ENCODE data around the gene ANKRD1. TPM values are rescaled to one million over a fixed set of nuclear protein-coding genes. Genes with fewer than 3 reads are reported as not detected.

The ANKRD1 gene
- total RNA-seq, 1 experiment from 2014 or later = not detected

GRCh38 chr10:90914992-90915765 is 5.7 kb downstream of the ANKRD1 start:
- no peak overlapping the region for H3K4me3 ChIP-seq (replicated peaks in 1 of 2; ENCODE audit: low read depth in 1 of 2, low read length in 2 of 2)

More at GRCh38 chr10:90914992-90915765, 5.7 kb downstream of the ANKRD1 start:
- Histone ChIP-seq H4K20me1 (ENCODE audit: insufficient read depth) (no peaks in the 10 kb centered on the region), H3K4me2 (ENCODE audit: low read length) (no peak overlapping the region), H3K4me1 (ENCODE audit: control insufficient read depth in 1 of 2, insufficient read depth in 2 of 2, low read length in 2 of 2) (peaks cover 0 to 2% of the 10 kb centered on the region in 2 experiments; a peak in 1 of 4 replicates), H2AFZ (ENCODE audit: low read depth, low read length, poor library complexity, severe bottlenecking) (no peak overlapping the region), H3K27ac (ENCODE audit: low read depth, low read length) (no peak overlapping the region), H3K9me3 (ENCODE audit: control insufficient read depth in 1 of 2, insufficient read depth in 1 of 2, low read depth in 1 of 2, low read length in 2 of 2) (no peaks in the 10 kb centered on the region), H3K79me2 (ENCODE audit: insufficient read depth, low read length) (no peaks in the 10 kb centered on the region), H3K9ac (ENCODE audit: low read length) (no peak overlapping the region), H3K27me3 (ENCODE audit: insufficient read depth, low read length) (no peaks in the 10 kb centered on the region), H3K36me3 (ENCODE audit: control insufficient read depth in 1 of 2, insufficient read depth in 2 of 2, low read length in 2 of 2) (no peaks in the 10 kb centered on the region), H3K9me2 (ENCODE audit: insufficient read depth) (no peaks in the 10 kb centered on the region)
- intact Hi-C loops (cut with micrococcal nuclease) = loop anchor here (10.0 kb wide), 1 partner anchor 720 kb away; the partner anchor contains the start of gene PPP1R3C
- CTCF ChIA-PET = interaction anchor here (0.6 kb wide), 2 partner anchors 29 to 115 kb away, joined by 5 read pairs; no protein-coding TSS in a partner anchor
- RAD21 ChIA-PET (ENCODE audit: low non-redundant PET in 1 of 2, low total read pairs in 2 of 2, uncharacterized antibody in 2 of 2, unreplicated experiment in 2 of 2) = no interaction called here
- POLR2A ChIA-PET = no interaction called here
- ATAC-seq (no peak), DNase-seq (ENCODE audit: low read depth, low spot score) (no peak)
- TF ChIP-seq ELF1 (IDR thresholded peaks at IDR 0.05; ENCODE audit: borderline replicate concordance, low read depth) (no peak), POLR2AphosphoS5 (IDR thresholded peaks at IDR 0.05; ENCODE audit: low read depth, low read length) (no peak), ATF3 (IDR thresholded peaks at IDR 0.05) (no peak), TCF7L2 (IDR thresholded peaks at IDR 0.05; ENCODE audit: borderline replicate concordance, extremely low read depth, insufficient read depth, insufficient read length) (no peak), FOSL1 (IDR thresholded peaks at IDR 0.05; ENCODE audit: low read depth) (no peak), ZNF274 (IDR thresholded peaks at IDR 0.05; ENCODE audit: low read depth, low read length) (no peak), YY1 (IDR thresholded peaks at IDR 0.05; ENCODE audit: extremely low read depth, insufficient replicate concordance, low read depth, low read length) (no peak), CBX3 (IDR thresholded peaks at IDR 0.05; ENCODE audit: low read depth) (no peak), CEBPB (IDR thresholded peaks at IDR 0.05; ENCODE audit: low read depth) (no peak), REST (IDR thresholded peaks at IDR 0.05; ENCODE audit: low read depth) (no peak), EZH2phosphoT487 (IDR thresholded peaks at IDR 0.05; ENCODE audit: borderline replicate concordance) (no peak), RAD21 (IDR thresholded peaks at IDR 0.05; ENCODE audit: low read depth) (no peak)
- TF ChIP-seq, protein P1, sequence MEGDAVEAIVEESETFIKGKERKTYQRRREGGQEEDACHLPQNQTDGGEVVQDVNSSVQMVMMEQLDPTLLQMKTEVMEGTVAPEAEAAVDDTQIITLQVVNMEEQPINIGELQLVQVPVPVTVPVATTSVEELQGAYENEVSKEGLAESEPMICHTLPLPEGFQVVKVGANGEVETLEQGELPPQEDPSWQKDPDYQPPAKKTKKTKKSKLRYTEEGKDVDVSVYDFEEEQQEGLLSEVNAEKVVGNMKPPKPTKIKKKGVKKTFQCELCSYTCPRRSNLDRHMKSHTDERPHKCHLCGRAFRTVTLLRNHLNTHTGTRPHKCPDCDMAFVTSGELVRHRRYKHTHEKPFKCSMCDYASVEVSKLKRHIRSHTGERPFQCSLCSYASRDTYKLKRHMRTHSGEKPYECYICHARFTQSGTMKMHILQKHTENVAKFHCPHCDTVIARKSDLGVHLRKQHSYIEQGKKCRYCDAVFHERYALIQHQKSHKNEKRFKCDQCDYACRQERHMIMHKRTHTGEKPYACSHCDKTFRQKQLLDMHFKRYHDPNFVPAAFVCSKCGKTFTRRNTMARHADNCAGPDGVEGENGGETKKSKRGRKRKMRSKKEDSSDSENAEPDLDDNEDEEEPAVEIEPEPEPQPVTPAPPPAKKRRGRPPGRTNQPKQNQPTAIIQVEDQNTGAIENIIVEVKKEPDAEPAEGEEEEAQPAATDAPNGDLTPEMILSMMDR (IDR thresholded peaks at IDR 0.05 in 2 of 3, conservative IDR thresholded peaks at IDR 0.05 in 1 of 3; ENCODE audit: borderline replicate concordance in 1 of 3, insufficient read depth in 1 of 3, low read depth in 2 of 3, low read length in 2 of 3) = no peak
- TF ChIP-seq, protein P2, sequence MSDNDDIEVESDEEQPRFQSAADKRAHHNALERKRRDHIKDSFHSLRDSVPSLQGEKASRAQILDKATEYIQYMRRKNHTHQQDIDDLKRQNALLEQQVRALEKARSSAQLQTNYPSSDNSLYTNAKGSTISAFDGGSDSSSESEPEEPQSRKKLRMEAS (IDR thresholded peaks at IDR 0.05) = no peak
- no TSS peak for BruUV-seq (replicated peaks)
